NCI-H2029 (cell line): ENCODE data around the gene RB1.
"Not testable (repeated sequence)": the region's sequence is repeated elsewhere in the genome, so short reads cannot be mapped to it uniquely, and the experiment has no call there.

Experiments used
- DNase-seq: peaks from one replicate; lab custom pipeline; 2025; lab: John Stamatoyannopoulos, UW

Gene RB1

DNA sequence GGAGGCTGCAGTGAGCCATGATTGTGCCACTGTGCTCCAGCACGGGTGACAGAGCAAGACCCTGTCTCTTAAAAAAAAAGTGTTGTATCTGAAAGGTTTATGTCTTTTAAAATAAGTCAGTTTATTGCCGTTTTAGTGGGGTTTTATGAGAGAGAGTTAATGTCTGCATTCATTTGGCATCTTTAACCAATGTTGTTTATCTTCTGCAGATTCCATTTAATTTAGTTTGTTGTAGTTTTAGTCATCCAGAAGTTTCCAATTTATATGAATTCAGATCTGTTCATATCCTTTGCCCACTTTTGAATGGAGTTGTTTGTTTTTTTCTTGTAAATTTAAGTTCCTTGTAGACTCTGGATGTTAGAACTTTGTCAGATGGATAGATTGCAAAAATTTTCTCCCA lies 146.1 kb downstream of the RB1 start:
- no peak for DNase-seq

DNA sequence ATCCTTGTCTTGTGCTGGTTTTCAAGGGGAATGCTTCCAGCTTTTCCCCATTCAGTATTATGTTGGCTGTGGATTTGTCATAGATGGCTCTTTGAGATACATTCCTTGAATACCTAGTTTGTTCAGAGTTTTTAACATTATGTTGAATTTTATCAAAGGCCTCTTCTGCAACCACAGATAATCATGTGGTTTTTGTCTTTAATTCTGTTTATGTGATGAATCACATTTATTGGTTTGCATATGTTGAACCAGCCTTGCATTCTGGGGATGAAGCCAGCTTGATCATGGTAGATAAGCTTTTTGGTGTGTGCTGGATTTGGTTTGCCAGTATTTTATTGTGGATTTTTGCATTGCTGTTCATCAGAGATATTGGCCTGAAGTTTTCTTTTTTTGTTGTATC lies 147.6 kb downstream of the RB1 start:
- DNase-seq: not testable (repeated sequence)

DNA sequence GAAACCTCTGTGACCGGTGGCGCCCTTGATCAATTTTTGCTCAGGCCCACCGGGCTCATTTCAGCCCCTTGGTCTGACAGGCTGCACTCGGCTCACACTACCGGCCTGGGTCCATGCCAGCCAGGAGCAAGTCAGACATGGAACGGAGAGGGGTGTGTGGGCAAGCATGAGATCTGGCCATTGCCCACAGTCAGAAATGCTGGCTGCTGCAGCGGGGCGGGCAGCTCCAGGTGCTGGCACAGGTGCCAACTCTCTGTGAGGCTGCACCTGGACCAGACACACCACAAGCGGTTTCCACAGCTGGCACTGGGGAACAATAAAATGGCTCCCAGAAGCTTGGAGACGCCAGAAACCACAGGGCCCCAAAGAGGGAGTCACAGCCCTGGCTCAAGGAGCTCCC lies 153.0 kb downstream of the RB1 start:
- no peak for DNase-seq

DNA sequence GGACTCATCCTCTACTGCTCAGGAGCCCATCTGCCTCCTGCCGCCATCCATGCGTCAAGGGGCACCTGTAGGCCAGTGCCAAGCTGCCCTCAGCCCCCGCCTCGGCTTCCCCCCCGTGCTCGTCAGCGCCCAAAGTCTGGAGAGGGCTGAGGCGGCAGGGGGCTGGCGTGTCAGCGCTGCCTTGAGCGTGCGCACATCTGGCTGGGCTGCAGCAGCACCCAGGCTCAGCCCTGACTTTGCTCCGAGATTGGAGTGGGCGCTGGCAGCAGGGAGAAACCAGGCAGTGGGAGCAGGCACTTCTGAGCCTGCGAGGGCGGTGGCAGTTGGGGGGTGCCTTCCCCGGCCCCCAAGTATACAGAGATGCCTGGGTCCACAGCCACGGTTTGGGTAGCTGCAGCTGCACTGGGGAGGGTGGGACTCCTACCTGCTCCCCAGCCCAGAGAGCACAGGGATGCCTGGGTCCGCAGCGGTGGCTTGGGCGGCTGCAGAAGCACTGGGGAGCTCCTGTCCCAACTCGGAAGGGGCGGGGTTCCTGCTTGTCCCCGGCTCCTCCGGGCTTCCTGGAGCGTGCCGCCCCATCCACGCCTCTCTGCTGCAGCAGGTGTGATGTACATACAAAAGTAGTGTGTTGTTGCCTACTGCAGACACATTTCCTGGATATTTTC lies 154.2 kb downstream of the RB1 start:
- no peak for DNase-seq

DNA sequence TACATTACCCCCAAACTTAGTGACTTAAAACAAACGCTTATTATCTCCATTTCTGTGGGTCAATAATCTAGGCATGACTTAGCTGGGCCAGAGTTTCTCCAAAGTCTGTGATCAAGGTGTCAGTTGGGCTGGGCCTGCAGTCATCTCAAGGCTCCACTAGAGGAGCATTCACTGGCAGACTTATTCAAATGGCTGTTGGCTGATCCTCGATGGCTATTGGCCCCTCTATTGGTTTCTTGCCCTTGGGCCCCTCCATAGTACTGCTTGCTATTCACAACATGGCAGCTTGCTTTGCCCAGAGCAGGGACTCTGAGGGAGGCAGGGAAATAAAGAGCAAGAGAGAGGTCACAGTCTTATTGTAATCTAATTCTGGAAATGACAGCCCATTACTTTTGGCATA lies 171.7 kb downstream of the RB1 start:
- no peak for DNase-seq

DNA sequence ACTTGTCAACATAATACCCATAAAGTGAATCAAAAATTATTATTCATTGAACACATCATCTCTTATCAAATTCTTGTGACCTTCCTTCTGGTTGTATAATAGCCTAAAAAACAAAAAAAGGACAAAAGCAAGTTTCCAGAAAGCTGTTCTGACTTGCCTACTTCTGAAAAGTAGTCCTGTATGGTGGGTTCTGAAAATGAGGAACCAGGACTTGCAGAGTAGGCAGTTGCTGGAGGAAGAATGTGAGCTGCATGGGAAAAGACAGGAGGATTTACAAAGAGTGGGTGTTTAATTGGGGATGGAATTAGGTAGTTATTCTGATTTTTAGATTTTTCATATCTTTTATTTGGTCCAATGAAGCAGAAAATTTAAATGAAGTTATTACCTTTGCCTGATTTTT lies 172.7 kb downstream of the RB1 start:
- DNase-seq: no peak

DNA sequence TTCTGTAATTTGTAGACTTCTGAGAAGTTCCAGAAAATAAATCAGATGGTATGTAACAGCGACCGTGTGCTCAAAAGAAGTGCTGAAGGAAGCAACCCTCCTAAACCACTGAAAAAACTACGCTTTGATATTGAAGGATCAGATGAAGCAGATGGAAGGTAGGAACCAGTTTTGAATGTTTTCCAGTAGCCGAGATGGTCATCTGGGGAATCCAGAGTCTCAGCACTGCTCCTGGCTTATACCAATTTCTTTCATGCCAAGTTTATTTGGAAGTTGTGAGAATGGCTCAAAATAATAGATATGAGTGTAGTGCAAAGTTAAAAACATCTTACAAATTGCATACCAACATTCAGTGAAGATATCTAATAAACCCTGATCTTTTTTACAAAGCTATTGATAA lies 173.1 kb downstream of the RB1 start:
- no peak for DNase-seq

DNA sequence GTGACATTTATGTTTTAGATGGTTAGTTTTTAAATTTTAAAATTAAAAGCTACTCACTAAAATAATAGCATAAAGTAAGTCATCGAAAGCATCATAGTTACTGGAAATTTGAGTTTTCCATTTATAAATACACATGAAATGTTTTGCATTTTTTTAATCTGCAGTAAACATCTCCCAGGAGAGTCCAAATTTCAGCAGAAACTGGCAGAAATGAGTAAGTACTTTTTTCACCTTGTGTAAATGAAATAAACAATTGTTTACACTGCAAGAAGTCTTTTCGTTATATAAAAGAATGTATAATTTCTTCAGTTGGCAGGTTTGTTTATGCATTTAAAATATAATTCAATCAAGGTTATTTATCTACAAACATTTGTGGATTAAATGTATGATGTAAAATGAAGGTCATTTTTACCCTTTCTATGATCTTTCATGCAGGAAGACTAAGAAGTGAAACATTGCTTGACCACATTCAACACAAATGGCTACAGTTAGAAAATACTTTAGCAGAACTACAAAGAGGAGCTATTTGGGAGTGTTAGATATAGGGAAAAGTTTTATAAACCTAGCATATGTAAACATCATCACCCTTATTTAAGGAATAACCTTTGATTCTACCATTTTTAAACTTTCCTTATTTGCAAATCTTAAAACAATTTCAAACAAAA lies 173.8 kb downstream of the RB1 start:
- DNase-seq: no peak

DNA sequence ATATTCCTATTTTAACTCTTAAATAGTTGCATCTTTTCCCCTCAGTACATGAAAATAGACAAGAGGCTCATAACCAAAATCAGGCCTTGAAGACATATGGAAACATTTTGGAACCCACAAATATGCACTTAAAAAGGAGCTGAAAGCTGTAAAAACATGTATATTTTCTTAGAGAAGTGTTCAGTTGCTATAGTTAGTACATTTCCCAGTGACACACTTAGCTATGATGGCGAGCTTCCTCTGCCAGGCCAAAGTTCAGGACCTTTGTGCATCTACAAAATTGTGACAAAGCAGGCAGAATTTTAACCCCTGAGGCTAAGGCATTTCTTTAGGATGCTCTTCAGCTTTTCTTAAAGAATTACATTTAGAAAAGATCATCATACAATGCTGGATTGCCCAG lies 174.8 kb downstream of the RB1 start:
- DNase-seq: no peak

DNA sequence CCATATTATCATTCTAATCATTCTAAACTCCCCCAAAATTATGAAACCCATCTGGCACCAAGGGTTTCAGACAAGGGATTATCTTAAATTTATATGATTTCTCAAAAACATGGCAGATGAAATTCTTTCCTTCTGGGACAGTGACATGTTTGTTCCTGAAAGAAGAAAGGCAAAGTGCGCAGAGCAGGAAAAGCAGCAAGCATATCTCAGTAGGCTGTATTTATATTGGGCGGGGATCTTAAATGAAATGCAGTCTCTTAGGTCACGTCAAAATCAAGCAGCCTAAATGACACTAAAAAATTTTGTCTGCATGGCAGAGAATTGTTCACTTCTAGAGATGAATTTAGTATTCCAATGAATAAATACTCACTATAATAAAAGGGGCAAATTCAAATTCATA lies 180.0 kb downstream of the RB1 start:
- no peak for DNase-seq

DNA sequence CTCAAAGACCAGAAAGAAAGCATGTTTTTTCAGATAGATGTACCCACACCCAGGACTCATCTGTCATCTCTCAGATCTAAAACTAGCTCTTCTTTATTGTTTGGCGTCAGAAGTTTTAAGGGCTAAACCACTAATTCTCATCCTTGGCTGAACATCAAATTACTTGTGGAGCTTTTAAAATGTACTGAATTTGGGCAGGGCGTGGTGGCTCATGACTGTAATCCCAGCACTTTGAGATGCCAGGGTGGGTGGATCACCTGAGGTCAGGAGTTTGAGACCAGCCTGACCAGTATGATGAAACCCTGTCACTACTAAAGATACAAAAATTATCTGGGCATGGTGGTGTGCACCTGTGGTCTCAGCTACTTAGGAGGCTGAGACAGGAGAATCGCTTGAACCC lies 181.9 kb downstream of the RB1 start:
- no peak for DNase-seq

DNA sequence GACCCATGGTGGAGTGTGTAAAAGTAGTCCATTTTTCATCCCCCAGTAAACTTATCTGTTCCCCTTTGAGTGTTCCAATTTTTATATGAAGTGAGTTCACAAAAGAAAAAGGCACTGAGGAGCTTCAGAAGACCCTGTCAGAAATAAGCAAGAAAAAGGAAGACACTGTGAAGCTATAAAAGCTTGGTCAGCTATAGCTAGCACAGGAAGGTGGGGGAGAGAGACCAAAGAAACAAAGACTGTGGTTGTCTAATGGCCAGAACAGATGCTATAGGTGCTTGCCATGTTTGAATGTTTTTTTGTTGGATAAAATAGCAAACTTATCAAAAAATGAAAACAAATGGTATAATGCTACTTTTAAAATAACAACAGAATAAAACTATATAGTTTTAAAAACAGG lies 182.8 kb downstream of the RB1 start:
- no peak for DNase-seq

DNA sequence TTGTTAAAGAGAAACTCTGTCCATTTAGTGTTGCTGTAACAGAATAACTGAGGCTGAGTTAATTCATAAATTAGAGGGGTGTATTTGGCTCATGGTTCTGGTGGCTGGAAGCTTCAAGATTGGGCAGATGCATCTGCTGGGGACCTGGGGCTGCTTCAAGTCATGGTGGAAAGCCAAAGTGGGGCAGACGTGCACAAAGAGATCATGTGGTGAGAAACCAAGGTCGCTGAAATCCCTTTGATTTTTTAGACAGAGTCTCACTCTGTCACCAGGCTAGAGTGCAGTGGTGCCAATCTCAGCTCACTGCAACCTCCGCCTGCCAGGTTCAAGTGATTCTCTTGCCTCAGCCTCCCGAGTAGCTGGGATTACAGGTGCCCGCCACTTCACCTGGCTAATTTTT lies 183.3 kb downstream of the RB1 start:
- no peak for DNase-seq

DNA sequence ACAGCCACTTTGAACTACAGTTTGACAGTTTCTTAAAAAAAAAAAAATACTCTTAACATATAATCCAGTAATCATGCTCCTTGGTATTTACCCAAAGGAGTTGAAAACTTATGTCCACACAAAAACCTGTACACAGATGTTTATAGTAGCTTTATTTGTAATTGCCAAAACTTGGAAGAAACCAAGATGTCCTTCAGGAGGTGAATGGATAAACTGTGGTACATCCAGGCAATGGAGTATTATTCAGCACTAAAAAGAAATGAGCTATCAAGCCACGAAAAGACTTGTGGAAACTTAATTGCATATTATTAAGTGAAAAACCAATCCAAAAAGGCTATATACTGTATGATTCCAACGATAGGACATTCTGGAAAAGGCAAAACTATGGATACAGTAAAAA lies 184.4 kb downstream of the RB1 start:
- no peak for DNase-seq

DNA sequence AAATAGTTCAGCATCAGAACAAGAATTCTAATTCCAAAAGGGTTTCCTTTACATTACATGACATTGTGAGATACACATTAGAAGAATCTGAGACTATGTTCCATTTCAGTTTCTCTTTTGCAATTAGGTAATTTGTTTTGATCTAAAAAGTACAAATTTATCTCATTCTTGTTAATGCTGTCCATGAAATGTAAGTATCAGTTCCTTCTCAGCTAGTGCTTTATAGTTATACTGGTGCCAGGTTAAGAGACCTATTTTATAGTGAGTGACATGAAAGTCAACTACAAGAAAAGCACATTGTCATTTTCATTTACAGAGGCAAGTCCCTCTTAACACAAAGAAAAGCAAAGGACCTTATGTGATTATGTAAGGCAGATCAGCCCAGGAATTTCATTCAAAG lies 185.4 kb downstream of the RB1 start:
- no peak for DNase-seq

DNA sequence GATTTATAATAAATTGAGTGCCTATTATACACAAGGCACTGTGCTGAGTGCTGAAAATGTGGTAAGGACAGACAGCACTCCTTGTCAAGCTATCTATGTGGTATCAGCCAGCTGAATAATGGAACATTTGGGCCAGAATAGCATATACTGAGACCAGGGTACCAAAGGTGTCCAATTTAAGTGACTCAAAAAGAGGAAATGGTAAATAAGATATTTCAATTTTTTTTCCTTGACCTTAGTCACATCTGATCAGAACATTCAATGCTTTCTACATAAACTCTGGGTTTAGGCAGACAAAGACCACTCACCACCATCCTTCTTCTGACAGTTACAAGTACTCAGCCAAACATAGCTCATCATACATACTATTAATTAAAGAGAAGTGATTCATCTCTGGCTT lies 186.1 kb downstream of the RB1 start:
- no peak for DNase-seq

DNA sequence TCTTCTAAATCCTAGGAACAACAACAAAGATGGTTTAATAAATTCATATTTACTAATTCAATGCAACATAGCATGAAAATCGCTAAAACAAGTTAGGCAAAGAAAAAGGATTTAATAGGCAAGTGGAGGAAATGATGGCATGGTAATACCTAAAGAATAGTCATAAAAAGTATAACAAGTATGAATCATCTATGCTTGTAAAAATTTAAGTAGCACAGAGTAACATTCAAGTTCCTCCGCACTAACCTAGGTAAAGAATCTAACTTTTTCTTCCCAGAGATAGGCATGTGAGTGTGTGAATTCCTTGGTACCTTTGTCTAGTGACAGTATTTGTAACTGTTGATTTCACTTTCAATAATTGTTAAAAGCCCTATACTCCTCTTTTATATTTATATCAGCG lies 186.7 kb downstream of the RB1 start:
- DNase-seq: no peak

DNA sequence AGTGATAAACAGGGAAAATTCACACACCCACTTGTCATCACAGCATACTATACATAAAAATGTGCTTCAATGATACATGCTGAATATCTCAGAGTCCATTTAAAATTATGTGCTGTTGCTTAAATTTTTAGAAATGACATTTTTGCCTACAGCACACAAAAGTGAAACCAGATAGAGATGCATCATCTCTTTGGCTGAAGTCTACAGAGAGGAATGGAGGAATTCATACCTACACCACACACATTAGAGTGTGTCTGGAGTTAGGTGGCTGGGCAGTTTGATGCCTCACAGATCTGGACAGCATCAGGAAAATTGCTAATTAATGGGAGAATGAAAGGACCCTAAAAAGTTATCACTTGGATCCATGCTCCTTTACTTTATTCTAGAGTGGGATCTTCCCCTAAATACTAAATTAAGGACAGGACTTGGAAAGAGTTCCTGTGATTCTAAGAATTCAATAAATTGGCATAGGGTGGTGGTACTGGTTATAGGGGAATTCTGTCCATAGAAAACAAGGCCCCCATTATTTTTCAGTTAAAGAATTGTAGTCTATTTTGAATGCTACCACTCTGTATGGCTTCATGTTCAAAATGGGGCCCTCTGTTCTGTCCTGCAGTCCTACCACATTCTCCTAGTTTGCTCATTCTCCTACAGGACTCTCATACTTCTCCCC lies 188.0 kb downstream of the RB1 start:
- no peak for DNase-seq

DNA sequence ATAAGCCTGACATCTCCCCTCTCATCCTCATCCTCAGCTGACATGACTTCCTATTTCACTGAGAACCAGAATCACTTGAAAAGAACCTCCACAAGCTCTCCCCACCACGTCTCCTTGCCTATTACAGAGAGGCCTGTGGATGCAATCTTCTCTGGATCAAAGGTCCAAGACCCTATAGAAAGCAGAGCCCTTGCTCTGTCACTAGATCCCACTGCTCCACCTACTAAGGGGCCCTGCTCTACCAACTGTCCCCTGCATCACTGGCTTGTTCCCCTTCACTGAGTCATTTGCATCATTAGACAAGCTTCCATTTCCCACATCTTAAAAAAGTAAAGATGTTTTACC lies 188.5 kb downstream of the RB1 start:
- DNase-seq: no peak

DNA sequence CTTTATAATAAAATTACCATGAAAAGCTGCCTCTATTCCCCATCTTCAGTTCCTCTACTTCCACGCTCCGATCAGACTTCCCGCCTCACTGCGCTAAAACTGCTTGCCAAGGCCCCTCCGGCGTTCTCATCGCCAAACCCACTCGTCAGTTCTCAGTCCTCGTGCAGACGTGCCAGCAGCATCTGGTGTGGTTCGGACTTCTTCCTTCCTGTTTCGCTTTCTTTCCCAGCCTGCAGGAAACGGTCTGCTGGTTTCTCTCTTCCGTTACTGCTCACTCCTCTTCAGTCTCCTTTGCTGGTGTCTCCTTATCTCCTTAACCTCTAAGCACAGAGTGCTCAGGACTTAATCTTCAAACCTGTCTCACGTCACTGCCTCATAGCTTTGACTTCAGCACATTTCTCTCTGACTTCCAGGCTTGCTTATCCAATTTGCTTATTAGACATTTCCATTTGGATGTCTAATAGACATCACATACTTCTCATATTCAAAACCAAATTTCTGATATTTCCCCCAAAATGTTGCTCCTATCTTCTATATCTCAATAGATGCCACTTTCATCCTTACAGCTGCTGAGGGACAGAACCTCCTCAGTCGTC lies 189.0 kb downstream of the RB1 start:
- peak; percentile 36 for DNase-seq

DNA sequence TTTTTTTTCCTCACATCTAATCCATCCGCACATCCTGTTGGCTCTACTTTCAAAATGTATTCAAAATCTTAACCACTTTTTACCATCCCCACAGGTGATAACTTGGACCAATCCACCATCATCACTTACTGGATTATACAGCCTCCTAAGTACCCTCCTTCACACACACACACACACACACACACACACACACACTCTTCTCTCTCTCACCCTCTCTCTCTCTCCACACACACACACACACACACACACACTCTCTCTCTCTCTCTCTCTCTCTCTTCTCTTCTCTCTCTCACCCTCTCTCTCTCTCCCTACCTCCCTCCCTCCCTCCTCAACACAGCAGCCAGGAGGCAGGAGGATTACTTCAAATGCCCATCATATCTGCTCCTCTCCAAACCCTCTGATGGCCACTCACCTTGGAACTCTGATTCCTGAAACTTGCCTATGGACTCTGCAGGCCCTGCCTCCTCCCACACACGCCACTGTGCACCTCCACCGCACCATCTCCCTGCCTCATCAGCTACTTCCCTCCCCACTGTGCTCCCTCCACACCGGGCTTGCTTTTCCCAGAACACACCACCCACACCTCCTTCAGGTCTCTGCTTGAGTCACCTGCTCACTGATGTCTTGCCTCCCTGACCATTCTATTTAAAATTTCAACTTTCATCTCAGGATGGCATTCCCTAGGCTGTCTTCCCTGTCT lies 189.7 kb downstream of the RB1 start:
- DNase-seq: no peak

DNA sequence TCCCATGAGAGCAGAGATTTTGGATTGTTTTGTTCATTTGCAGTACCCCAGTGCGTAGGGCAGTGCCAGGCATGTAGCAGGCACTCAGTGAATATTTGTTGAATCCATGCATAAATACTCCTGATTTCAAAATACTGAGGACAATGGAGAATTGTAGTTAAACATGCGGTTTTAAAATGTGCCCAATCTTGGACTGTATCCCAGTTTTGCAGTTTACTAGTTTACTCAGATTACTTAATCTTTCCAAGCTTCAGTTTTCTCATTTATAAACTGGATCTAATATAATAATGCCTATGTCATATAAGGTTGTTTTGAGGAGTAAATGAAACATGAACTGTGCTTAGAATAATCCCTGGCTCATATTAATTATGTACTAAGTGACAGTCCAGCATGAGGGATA lies 190.3 kb downstream of the RB1 start:
- DNase-seq: no peak

DNA sequence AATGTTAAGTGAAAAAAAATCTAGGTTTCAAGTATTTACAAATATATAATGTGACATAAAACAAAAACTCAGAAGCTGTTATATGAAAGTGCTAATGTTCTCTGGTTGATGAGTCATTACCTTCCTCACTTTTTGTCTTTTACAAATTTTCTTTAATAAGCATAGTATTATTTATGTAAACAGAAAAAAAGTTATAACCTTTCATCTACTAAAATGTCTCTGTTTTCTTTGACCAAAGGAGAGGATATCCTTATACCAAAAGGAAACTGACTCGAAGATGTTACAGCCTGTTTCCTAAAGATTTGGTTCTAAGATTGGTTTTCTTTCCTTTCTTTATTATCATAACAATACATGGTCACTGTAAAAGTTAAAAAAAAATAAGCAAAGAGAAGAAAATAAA lies 191.3 kb downstream of the RB1 start:
- DNase-seq: no peak
